Loucy (cell line): ENCODE data around the gene ATG4B.
A peak's percentile ranks its signal among the peaks of the same experiment; 100 is the strongest.

Experiments
- H2AFZ ChIP-seq: fragments of 200-600 bp; sonication (generic); 2 replicates; pipeline ENCODE4 v1.6.0; 2016; ENCODE audit warnings: antibody characterized with exemption, mild to moderate bottlenecking, low read length, moderate library complexity
- H3F3A ChIP-seq: fragments of 200-600 bp; 2 replicates; pipeline ENCODE4 v1.6.0; 2016; ENCODE audit warnings: antibody characterized with exemption, low read depth, mild to moderate bottlenecking
- H3K27me3 ChIP-seq: fragments of 200-600 bp; sonication (generic); 2 replicates; pipeline ENCODE4 v1.6.1; 2014; ENCODE audit warnings: low read length, mild to moderate bottlenecking; ENCODE audit not compliant: insufficient read depth, poor library complexity, severe bottlenecking
- H3K36me3 ChIP-seq: fragments of 200-600 bp; sonication (generic); 2 replicates; pipeline ENCODE4 v1.6.1; 2016; ENCODE audit warnings: low read length; ENCODE audit not compliant: insufficient read depth
- H3K4me1 ChIP-seq: fragments of 200-600 bp; sonication (generic); 2 replicates; pipeline ENCODE4 v1.5.1; 2014; ENCODE audit warnings: low read length, mild to moderate bottlenecking; ENCODE audit not compliant: insufficient read depth, poor library complexity, severe bottlenecking
- H3K4me2 ChIP-seq: fragments of 200-600 bp; sonication (generic); 2 replicates; pipeline ENCODE4 v1.6.0; 2014; ENCODE audit warnings: antibody characterized with exemption, low read length, low read depth, mild to moderate bottlenecking; ENCODE audit not compliant: poor library complexity, severe bottlenecking
- H3K4me3 ChIP-seq: fragments of 200-600 bp; sonication (generic); 2 replicates; pipeline ENCODE4 v1.5.1; 2014; ENCODE audit warnings: low read length, mild to moderate bottlenecking, mixed read lengths; ENCODE audit not compliant: poor library complexity, severe bottlenecking
- H3K79me2 ChIP-seq: fragments of 200-600 bp; sonication (generic); 2 replicates; pipeline ENCODE4 v1.6.1; 2014; ENCODE audit warnings: low read length; ENCODE audit not compliant: insufficient read depth
- H3K9ac ChIP-seq: fragments of 200-600 bp; sonication (generic); 2 replicates; pipeline ENCODE4 v1.6.0; 2014; ENCODE audit warnings: mild to moderate bottlenecking, low read depth, low read length, moderate library complexity; ENCODE audit not compliant: poor library complexity, severe bottlenecking
- H3K9me2 ChIP-seq: fragments of 200-600 bp; sonication (generic); replicated peaks from 2 replicates; pipeline ENCODE4 v1.6.1; 2016; ENCODE audit warnings: low read depth, low read length, mixed read lengths
- H3K9me3 ChIP-seq: fragments of 200-600 bp; sonication (generic); 2 replicates; pipeline ENCODE4 v1.6.1; 2014; ENCODE audit warnings: mild to moderate bottlenecking, antibody characterized with exemption, low read length, low read depth; ENCODE audit not compliant: insufficient read depth
- H4K20me1 ChIP-seq: fragments of 200-600 bp; sonication (generic); 2 replicates; pipeline ENCODE4 v1.6.0; 2014; ENCODE audit warnings: antibody characterized with exemption, low read length, mild to moderate bottlenecking; ENCODE audit not compliant: insufficient read depth, poor library complexity, severe bottlenecking
- CTCF ChIP-seq: fragments of 200-600 bp; sonication (generic); conservative IDR thresholded peaks from 2 replicates; pipeline ENCODE4 v1.5.1; 2014; ENCODE audit warnings: mild to moderate bottlenecking, antibody characterized with exemption, low read length
- EZH2phosphoT487 ChIP-seq: fragments of 200-600 bp; IDR thresholded peaks from 2 replicates; pipeline ENCODE4 v1.6.1; 2018; ENCODE audit warnings: antibody characterized with exemption, mild to moderate bottlenecking, moderate library complexity, borderline replicate concordance

The ATG4B gene

GRCh38 chr2:241618296-241618805, 19.1 kb upstream of the ATG4B start:
- no peaks in the 10 kb centered on the region for H3F3A ChIP-seq
- TF ChIP-seq CTCF (no peak), EZH2phosphoT487 (no peak)
- peaks cover 3% of the 10 kb centered on the region; the same call in 1 of the 2 replicates for H3K36me3 ChIP-seq
- no peaks in the 10 kb centered on the region for H4K20me1 ChIP-seq
- peak overlapping the region; percentile 64 for H3K9ac ChIP-seq
- peaks cover 11% of the 10 kb centered on the region for H3K4me1 ChIP-seq
- no peaks in the 10 kb centered on the region for H3K9me3 ChIP-seq
- no peaks in the 10 kb centered on the region for H3K27me3 ChIP-seq
- peak overlapping the region; percentile 74 for H3K4me2 ChIP-seq
- H3K79me2 ChIP-seq = peaks cover 28% of the 10 kb centered on the region
- peak overlapping the region; percentile 74 for H2AFZ ChIP-seq
- no peaks in the 10 kb centered on the region for H3K9me2 ChIP-seq
- peak overlapping the region; percentile 74 for H3K4me3 ChIP-seq

DNA sequence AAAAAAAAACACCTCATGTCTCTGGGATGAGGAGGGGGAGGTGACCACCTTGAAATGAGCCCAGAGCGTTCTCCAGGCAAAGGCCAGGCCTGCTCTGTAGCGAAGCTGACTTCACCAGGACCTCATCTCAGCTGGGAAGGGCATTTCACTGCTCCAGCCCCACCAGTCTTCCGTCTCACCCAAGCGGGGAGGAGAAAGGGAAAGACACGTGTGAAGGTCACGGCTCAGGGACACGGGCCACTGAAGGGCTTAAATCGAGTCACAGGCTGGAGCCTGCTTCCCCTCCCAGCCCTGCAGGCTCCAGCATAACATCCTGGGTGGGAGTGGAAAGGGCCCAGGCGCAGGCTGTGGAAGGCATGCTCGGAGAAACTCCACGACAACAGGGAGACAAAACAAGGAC, 18.7 kb upstream of the ATG4B start:
- Histone ChIP-seq H3K9me2 (no peaks in the 10 kb centered on the region), H3K9me3 (no peaks in the 10 kb centered on the region), H3K4me1 (peaks cover 11% of the 10 kb centered on the region), H2AFZ (no peak overlapping the region), H4K20me1 (no peaks in the 10 kb centered on the region), H3K36me3 (peaks cover 3% of the 10 kb centered on the region; the same call in 1 of the 2 replicates), H3K27me3 (no peaks in the 10 kb centered on the region), H3K79me2 (peaks cover 28% of the 10 kb centered on the region), H3K4me3 (no peak overlapping the region), H3K4me2 (no peak overlapping the region), H3F3A (no peaks in the 10 kb centered on the region), H3K9ac (peak overlapping the region; percentile 64)
- TF ChIP-seq CTCF = no peak
- TF ChIP-seq EZH2phosphoT487 = no peak

DNA sequence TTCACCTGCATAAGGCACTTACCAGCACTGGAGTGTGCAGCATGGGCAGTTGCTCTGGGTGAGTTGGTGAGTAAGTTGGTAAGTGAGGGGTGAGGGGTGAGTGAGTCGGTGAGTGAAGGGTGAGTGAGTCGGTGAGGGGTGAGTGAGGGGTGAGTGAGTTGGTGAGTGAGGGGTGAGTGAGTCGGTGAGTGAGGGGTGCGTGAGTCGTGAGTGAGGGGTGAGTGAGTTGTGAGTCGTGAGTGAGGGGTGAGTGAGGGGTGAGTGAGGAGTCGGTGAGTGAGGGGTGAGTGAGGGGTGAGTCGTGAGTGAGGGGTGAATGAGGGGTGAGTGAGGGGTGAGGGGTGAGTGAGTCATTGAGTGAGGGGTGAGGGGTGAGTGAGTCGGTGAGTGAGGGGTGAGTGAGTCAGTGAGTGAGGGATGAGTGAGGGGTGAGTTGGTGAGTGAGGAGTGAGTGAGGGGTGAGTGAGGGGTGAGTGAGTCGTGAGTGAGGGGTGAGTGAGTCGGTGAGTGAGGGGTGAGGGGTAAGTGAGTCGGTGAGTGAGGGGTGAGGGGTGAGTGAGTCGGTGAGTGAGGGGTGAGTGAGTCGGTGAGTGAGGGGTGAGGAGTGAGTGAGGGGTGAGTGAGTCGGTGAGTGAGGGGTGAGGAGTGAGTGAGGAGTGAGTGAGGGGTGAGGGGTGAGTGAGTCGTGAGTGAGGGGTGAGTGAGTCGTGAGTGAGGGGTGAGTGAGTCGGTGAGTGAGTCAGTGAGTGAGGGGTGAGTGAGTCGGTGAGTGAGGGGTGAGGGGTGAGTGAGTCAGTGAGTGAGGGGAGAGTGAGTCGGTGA, 17.7 kb upstream of the ATG4B start:
- Histone ChIP-seq H3F3A (no peaks in the 10 kb centered on the region), H3K36me3 (peaks cover 3% of the 10 kb centered on the region; the same call in 1 of the 2 replicates), H4K20me1 (no peaks in the 10 kb centered on the region), H3K9ac (no peak overlapping the region), H3K9me2 (no peaks in the 10 kb centered on the region), H2AFZ (no peak overlapping the region), H3K79me2 (peaks cover 28% of the 10 kb centered on the region), H3K4me1 (peaks cover 11% of the 10 kb centered on the region), H3K4me2 (no peak overlapping the region), H3K27me3 (no peaks in the 10 kb centered on the region), H3K4me3 (no peak overlapping the region), H3K9me3 (no peaks in the 10 kb centered on the region)
- TF ChIP-seq EZH2phosphoT487 = no peak
- no peak for TF ChIP-seq CTCF
